Measurements from ENCODE around the gene ARNT2. TPM values are rescaled to one million over a fixed set of nuclear protein-coding genes. Genes with fewer than 3 reads are reported as not detected.

ARNT2 gene
- total RNA-seq, 2 experiments from 2014 or later, result not detected

GRCh38 chr15:80601256-80601655 is 197.1 kb downstream of the ARNT2 start:
- H3K4me3 ChIP-seq (ENCODE audit: low read depth, low read length, poor library complexity, severe bottlenecking), result no peak overlapping the region
- H2AFZ ChIP-seq (ENCODE audit: low read length), result no peak overlapping the region
- H4K20me1 ChIP-seq (ENCODE audit: insufficient read depth, low read length), result peaks cover 4% of the 10 kb centered on the region; the same call in 1 of the 2 replicates
- ChIA-PET CTCF (ENCODE audit: unreplicated experiment) (no interaction called here), POLR2A (no interaction called here)
- BruUV-seq (replicated peaks), result no TSS peak
- no peaks in the 10 kb centered on the region for H3K36me3 ChIP-seq (ENCODE audit: insufficient read depth, low read length)
- no peaks in the 10 kb centered on the region for H3K9me2 ChIP-seq (ENCODE audit: insufficient read depth, low read length)
- TF ChIP-seq CTCF (conservative IDR thresholded peaks at IDR 0.05; ENCODE audit: low read length) (no peak), EZH2phosphoT487 (IDR thresholded peaks at IDR 0.05; ENCODE audit: borderline replicate concordance, low read depth, low read length) (no peak)
- DNase-seq (ENCODE audit: low spot score), result no peak
- H3K27ac ChIP-seq (ENCODE audit: low read depth, low read length, poor library complexity, severe bottlenecking), result no peak overlapping the region
- intact Hi-C loops (cut with micrococcal nuclease; ENCODE audit: unreplicated experiment), result no loop called here
- H3K4me1 ChIP-seq (ENCODE audit: insufficient read depth, low read length, poor library complexity, severe bottlenecking), result no peaks in the 10 kb centered on the region
- H3K79me2 ChIP-seq (ENCODE audit: insufficient read depth, low read depth, low read length), result no peaks in the 10 kb centered on the region
- H3K9me3 ChIP-seq (ENCODE audit: low read length), result no peaks in the 10 kb centered on the region
- H3K4me2 ChIP-seq (ENCODE audit: low read length), result no peak overlapping the region

- Histone ChIP-seq H3K4me3 (ENCODE audit: low read depth, low read length, poor library complexity, severe bottlenecking) (no peak overlapping the region), H3K9me3 (ENCODE audit: low read length) (no peaks in the 10 kb centered on the region), H3K9me2 (ENCODE audit: insufficient read depth, low read length) (no peaks in the 10 kb centered on the region), H4K20me1 (ENCODE audit: insufficient read depth, low read length) (no peaks in the 10 kb centered on the region), H3K4me1 (ENCODE audit: insufficient read depth, low read length, poor library complexity, severe bottlenecking) (no peaks in the 10 kb centered on the region), H3K79me2 (ENCODE audit: insufficient read depth, low read depth, low read length) (no peaks in the 10 kb centered on the region), H3K36me3 (ENCODE audit: insufficient read depth, low read length) (no peaks in the 10 kb centered on the region), H3K27ac (ENCODE audit: low read depth, low read length, poor library complexity, severe bottlenecking) (no peak overlapping the region), H3K4me2 (ENCODE audit: low read length) (no peak overlapping the region), H2AFZ (ENCODE audit: low read length) (no peak overlapping the region)
- CTCF ChIA-PET (ENCODE audit: unreplicated experiment), result no interaction called here
- DNase-seq (ENCODE audit: low spot score), result no peak
- POLR2A ChIA-PET, result interaction anchor here (1.0 kb wide), 1 partner anchor 158 kb away, joined by 3 read pairs; no protein-coding TSS in a partner anchor
- TF ChIP-seq CTCF (conservative IDR thresholded peaks at IDR 0.05; ENCODE audit: low read length), result no peak
- TF ChIP-seq EZH2phosphoT487 (IDR thresholded peaks at IDR 0.05; ENCODE audit: borderline replicate concordance, low read depth, low read length), result no peak
- intact Hi-C loops (cut with micrococcal nuclease; ENCODE audit: unreplicated experiment), result no loop called here
- no TSS peak for BruUV-seq (replicated peaks)
These were observed 200.7 kb downstream of the ARNT2 start for GRCh38 chr15:80604583-80605575.

- Histone ChIP-seq H3K79me2 (ENCODE audit: insufficient read depth, low read depth, low read length) (no peaks in the 10 kb centered on the region), H2AFZ (ENCODE audit: low read length) (no peak overlapping the region), H3K4me2 (ENCODE audit: low read length) (no peak overlapping the region), H3K36me3 (ENCODE audit: insufficient read depth, low read length) (no peaks in the 10 kb centered on the region), H4K20me1 (ENCODE audit: insufficient read depth, low read length) (no peaks in the 10 kb centered on the region), H3K4me3 (ENCODE audit: low read depth, low read length, poor library complexity, severe bottlenecking) (no peak overlapping the region), H3K9me2 (ENCODE audit: insufficient read depth, low read length) (no peaks in the 10 kb centered on the region), H3K27ac (ENCODE audit: low read depth, low read length, poor library complexity, severe bottlenecking) (no peak overlapping the region), H3K4me1 (ENCODE audit: insufficient read depth, low read length, poor library complexity, severe bottlenecking) (no peaks in the 10 kb centered on the region), H3K9me3 (ENCODE audit: low read length) (no peaks in the 10 kb centered on the region)
- POLR2A ChIA-PET, result no interaction called here
- TF ChIP-seq EZH2phosphoT487 (IDR thresholded peaks at IDR 0.05; ENCODE audit: borderline replicate concordance, low read depth, low read length) (no peak), CTCF (conservative IDR thresholded peaks at IDR 0.05; ENCODE audit: low read length) (no peak)
- CTCF ChIA-PET (ENCODE audit: unreplicated experiment), result no interaction called here
- no peak for DNase-seq (ENCODE audit: low spot score)
- BruUV-seq (replicated peaks), result no TSS peak
- intact Hi-C loops (cut with micrococcal nuclease; ENCODE audit: unreplicated experiment), result no loop called here
These were observed 201.5 kb downstream of the ARNT2 start for GRCh38 chr15:80605591-80606150.

Data from OCI-LY7 (cell line).